Loucy (cell line): Measurements from ENCODE around the gene CEP57L1.
A peak's percentile ranks its signal among the peaks of the same experiment; 100 is the strongest.

Experiments used
- H2AFZ ChIP-seq: fragments of 200-600 bp; sonication (generic); 2 replicates; pipeline ENCODE4 v1.6.0; 2016; ENCODE audit warnings: antibody characterized with exemption, mild to moderate bottlenecking, low read length, moderate library complexity
- H3F3A ChIP-seq: fragments of 200-600 bp; 2 replicates; pipeline ENCODE4 v1.6.0; 2016; ENCODE audit warnings: antibody characterized with exemption, low read depth, mild to moderate bottlenecking
- H3K27me3 ChIP-seq: fragments of 200-600 bp; sonication (generic); 2 replicates; pipeline ENCODE4 v1.6.1; 2014; ENCODE audit warnings: low read length, mild to moderate bottlenecking; ENCODE audit not compliant: insufficient read depth, poor library complexity, severe bottlenecking
- H3K36me3 ChIP-seq: fragments of 200-600 bp; sonication (generic); 2 replicates; pipeline ENCODE4 v1.6.1; 2016; ENCODE audit warnings: low read length; ENCODE audit not compliant: insufficient read depth
- H3K4me1 ChIP-seq: fragments of 200-600 bp; sonication (generic); 2 replicates; pipeline ENCODE4 v1.5.1; 2014; ENCODE audit warnings: low read length, mild to moderate bottlenecking; ENCODE audit not compliant: insufficient read depth, poor library complexity, severe bottlenecking
- H3K4me2 ChIP-seq: fragments of 200-600 bp; sonication (generic); 2 replicates; pipeline ENCODE4 v1.6.0; 2014; ENCODE audit warnings: antibody characterized with exemption, low read length, low read depth, mild to moderate bottlenecking; ENCODE audit not compliant: poor library complexity, severe bottlenecking
- H3K4me3 ChIP-seq: fragments of 200-600 bp; sonication (generic); 2 replicates; pipeline ENCODE4 v1.5.1; 2014; ENCODE audit warnings: low read length, mild to moderate bottlenecking, mixed read lengths; ENCODE audit not compliant: poor library complexity, severe bottlenecking
- H3K79me2 ChIP-seq: fragments of 200-600 bp; sonication (generic); 2 replicates; pipeline ENCODE4 v1.6.1; 2014; ENCODE audit warnings: low read length; ENCODE audit not compliant: insufficient read depth
- H3K9ac ChIP-seq: fragments of 200-600 bp; sonication (generic); 2 replicates; pipeline ENCODE4 v1.6.0; 2014; ENCODE audit warnings: mild to moderate bottlenecking, low read depth, low read length, moderate library complexity; ENCODE audit not compliant: poor library complexity, severe bottlenecking
- H3K9me2 ChIP-seq: fragments of 200-600 bp; sonication (generic); replicated peaks from 2 replicates; pipeline ENCODE4 v1.6.1; 2016; ENCODE audit warnings: low read depth, low read length, mixed read lengths
- H3K9me3 ChIP-seq: fragments of 200-600 bp; sonication (generic); 2 replicates; pipeline ENCODE4 v1.6.1; 2014; ENCODE audit warnings: mild to moderate bottlenecking, antibody characterized with exemption, low read length, low read depth; ENCODE audit not compliant: insufficient read depth
- H4K20me1 ChIP-seq: fragments of 200-600 bp; sonication (generic); 2 replicates; pipeline ENCODE4 v1.6.0; 2014; ENCODE audit warnings: antibody characterized with exemption, low read length, mild to moderate bottlenecking; ENCODE audit not compliant: insufficient read depth, poor library complexity, severe bottlenecking
- EZH2phosphoT487 ChIP-seq: fragments of 200-600 bp; IDR thresholded peaks from 2 replicates; pipeline ENCODE4 v1.6.1; 2018; ENCODE audit warnings: antibody characterized with exemption, mild to moderate bottlenecking, moderate library complexity, borderline replicate concordance
- TF ChIP-seq, protein P1 (sequence below): fragments of 200-600 bp; sonication (generic); conservative IDR thresholded peaks from 2 replicates; pipeline ENCODE4 v1.5.1; 2014; ENCODE audit warnings: mild to moderate bottlenecking, antibody characterized with exemption, low read length

The CEP57L1 gene

DNA sequence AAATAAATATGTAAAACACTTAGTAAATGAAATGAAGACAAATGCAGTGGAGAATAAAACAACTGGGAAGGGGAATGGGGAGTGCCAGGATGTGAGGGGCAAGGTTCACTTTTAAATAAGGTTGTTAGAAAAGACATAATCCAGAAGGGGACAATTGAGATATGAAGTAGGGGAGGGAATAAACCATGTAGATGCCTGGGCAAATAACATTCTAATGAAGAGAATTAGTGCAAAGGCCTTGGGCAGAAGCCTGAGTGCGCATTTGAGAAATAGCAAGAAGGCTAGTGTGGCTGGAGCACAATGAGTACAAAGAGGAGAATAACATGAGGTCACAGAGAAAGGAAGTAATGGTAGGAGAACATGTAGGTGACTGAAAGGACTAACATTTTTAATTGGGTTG is 2.4 kb downstream of the CEP57L1 start:
- H3K4me3 ChIP-seq, result peak overlapping the region; percentile 91
- H3K27me3 ChIP-seq, result no peaks in the 10 kb centered on the region
- peaks cover 11% of the 10 kb centered on the region for H4K20me1 ChIP-seq
- H2AFZ ChIP-seq, result no peak overlapping the region
- no peaks in the 10 kb centered on the region for H3K9me2 ChIP-seq
- H3K79me2 ChIP-seq, result peaks cover 65% of the 10 kb centered on the region
- peak overlapping the region; percentile 90 for H3K4me2 ChIP-seq
- H3K4me1 ChIP-seq, result peaks cover 36% of the 10 kb centered on the region
- H3K9me3 ChIP-seq, result no peaks in the 10 kb centered on the region
- no peaks in the 10 kb centered on the region for H3F3A ChIP-seq
- H3K9ac ChIP-seq, result peak overlapping the region; percentile 94
- H3K36me3 ChIP-seq, result no peaks in the 10 kb centered on the region
- TF ChIP-seq, protein P1, sequence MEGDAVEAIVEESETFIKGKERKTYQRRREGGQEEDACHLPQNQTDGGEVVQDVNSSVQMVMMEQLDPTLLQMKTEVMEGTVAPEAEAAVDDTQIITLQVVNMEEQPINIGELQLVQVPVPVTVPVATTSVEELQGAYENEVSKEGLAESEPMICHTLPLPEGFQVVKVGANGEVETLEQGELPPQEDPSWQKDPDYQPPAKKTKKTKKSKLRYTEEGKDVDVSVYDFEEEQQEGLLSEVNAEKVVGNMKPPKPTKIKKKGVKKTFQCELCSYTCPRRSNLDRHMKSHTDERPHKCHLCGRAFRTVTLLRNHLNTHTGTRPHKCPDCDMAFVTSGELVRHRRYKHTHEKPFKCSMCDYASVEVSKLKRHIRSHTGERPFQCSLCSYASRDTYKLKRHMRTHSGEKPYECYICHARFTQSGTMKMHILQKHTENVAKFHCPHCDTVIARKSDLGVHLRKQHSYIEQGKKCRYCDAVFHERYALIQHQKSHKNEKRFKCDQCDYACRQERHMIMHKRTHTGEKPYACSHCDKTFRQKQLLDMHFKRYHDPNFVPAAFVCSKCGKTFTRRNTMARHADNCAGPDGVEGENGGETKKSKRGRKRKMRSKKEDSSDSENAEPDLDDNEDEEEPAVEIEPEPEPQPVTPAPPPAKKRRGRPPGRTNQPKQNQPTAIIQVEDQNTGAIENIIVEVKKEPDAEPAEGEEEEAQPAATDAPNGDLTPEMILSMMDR, result no peak
- no peak for TF ChIP-seq EZH2phosphoT487

DNA sequence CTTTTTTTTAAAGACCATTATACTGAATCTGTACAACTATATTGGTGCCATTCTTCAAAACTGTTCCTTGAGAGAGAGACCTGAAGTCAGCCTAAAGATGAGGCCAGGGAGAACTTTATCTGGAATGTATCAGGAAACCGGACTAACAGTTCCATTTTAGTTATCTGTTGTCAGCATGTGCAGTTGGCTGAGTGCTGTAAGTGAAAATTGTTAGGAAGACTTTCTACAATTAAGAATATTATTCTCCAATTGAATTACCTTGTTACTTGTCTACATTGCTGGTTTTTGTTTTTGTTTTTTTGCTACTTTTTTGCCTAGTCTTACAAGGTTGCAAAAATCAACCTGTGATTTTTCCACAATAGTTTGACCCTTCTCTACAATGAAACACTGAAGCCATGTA is 7.5 kb downstream of the CEP57L1 start:
- H4K20me1 ChIP-seq, result no peaks in the 10 kb centered on the region
- peak overlapping the region; percentile 45 for H3K4me2 ChIP-seq
- peaks cover 56% of the 10 kb centered on the region for H3K79me2 ChIP-seq
- H3F3A ChIP-seq, result no peaks in the 10 kb centered on the region
- no peak overlapping the region for H3K9ac ChIP-seq
- H3K9me3 ChIP-seq, result no peaks in the 10 kb centered on the region
- H3K4me3 ChIP-seq, result peak overlapping the region; percentile 10
- no peak overlapping the region for H2AFZ ChIP-seq
- peaks cover 24% of the 10 kb centered on the region for H3K4me1 ChIP-seq
- no peak for TF ChIP-seq EZH2phosphoT487
- TF ChIP-seq, protein P1, result no peak
- no peaks in the 10 kb centered on the region for H3K27me3 ChIP-seq
- H3K9me2 ChIP-seq, result no peaks in the 10 kb centered on the region
- H3K36me3 ChIP-seq, result no peaks in the 10 kb centered on the region

DNA sequence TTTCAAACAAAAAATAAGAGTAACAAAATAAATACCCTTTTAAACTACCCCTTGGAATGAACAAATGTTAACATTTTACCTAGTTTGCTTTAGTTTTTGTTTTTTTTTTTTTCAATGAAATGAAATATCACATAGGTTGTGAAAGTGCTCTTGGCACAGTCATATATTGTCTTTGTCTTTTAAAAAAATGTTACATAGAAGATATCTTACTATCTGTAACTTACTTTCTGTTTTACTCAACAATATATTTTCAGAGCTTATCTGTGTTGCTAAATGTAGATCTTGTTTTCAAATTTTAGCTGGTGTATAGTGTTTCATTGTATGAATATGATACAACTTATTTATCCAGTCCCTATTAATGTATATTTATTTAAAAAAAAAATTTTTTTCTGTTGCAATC is 8.6 kb downstream of the CEP57L1 start:
- Histone ChIP-seq H3F3A (no peaks in the 10 kb centered on the region), H3K4me1 (peaks cover 20% of the 10 kb centered on the region), H2AFZ (no peak overlapping the region), H3K27me3 (no peaks in the 10 kb centered on the region), H4K20me1 (no peaks in the 10 kb centered on the region), H3K36me3 (no peaks in the 10 kb centered on the region), H3K9ac (no peak overlapping the region), H3K4me2 (no peak overlapping the region), H3K9me2 (no peaks in the 10 kb centered on the region), H3K4me3 (no peak overlapping the region), H3K79me2 (peaks cover 47% of the 10 kb centered on the region), H3K9me3 (no peaks in the 10 kb centered on the region)
- TF ChIP-seq, protein P1, result no peak
